Muscle of arm (tissue), 12 donors: ENCODE data around the gene ATXN7L1. TPM values are rescaled to one million over a fixed set of nuclear protein-coding genes. Genes with fewer than 3 reads are reported as not detected.

Experiments
- DNase-seq: peaks from one replicate; pipeline ENCODE4 v3.0.0-alpha.2; 2013
- polyA plus RNA-seq, 12 donors: library from polyadenylated mRNA; unstranded; fragments of 120-200 nt; gene quantifications; one replicate each; pipeline ENCODE4 v1.2.1, GENCODE V29; 2013; ENCODE audit not compliant: insufficient read length in 12 of 12

ATXN7L1 gene
- polyA plus RNA-seq, 12 donors: 6.3 to 19.2 (median 8.0) TPM; not detected in 1

- no peak for DNase-seq
Measured at GRCh38 chr7:105653441-105654005, 222.9 kb downstream of the ATXN7L1 start.

- DNase-seq: peak; percentile 61
Measured at GRCh38 chr7:105652359-105652993, 223.9 kb downstream of the ATXN7L1 start.

- no peak for DNase-seq
Measured at GRCh38 chr7:105651798-105652197, 224.6 kb downstream of the ATXN7L1 start.

GRCh38 chr7:105650382-105650970 lies 225.9 kb downstream of the ATXN7L1 start:
- DNase-seq: no peak

GRCh38 chr7:105649727-105650381 lies 226.5 kb downstream of the ATXN7L1 start:
- no peak for DNase-seq

GRCh38 chr7:105648561-105649401 lies 227.6 kb downstream of the ATXN7L1 start:
- no peak for DNase-seq

- DNase-seq: no peak
Measured at GRCh38 chr7:105647591-105647990, 228.8 kb downstream of the ATXN7L1 start.

GRCh38 chr7:105644937-105645336 lies 231.5 kb downstream of the ATXN7L1 start:
- DNase-seq: no peak

- no peak for DNase-seq
Measured at GRCh38 chr7:105643851-105644250, 232.5 kb downstream of the ATXN7L1 start.

- DNase-seq: no peak
Measured at GRCh38 chr7:105643384-105643783, 233.0 kb downstream of the ATXN7L1 start.

- DNase-seq: no peak
Measured at GRCh38 chr7:105642264-105642663, 234.1 kb downstream of the ATXN7L1 start.

- no peak for DNase-seq
Measured at GRCh38 chr7:105640956-105641810, 235.2 kb downstream of the ATXN7L1 start.

- DNase-seq: no peak
Measured at GRCh38 chr7:105639667-105640493, 236.5 kb downstream of the ATXN7L1 start.

GRCh38 chr7:105638902-105639495 lies 237.4 kb downstream of the ATXN7L1 start:
- no peak for DNase-seq

- no peak for DNase-seq
Measured at GRCh38 chr7:105638334-105638733, 238.1 kb downstream of the ATXN7L1 start.

- DNase-seq: no peak
Measured at GRCh38 chr7:105637755-105638154, 238.6 kb downstream of the ATXN7L1 start.

- DNase-seq: no peak
Measured at GRCh38 chr7:105636982-105637381, 239.4 kb downstream of the ATXN7L1 start.

GRCh38 chr7:105635197-105635596 lies 241.2 kb downstream of the ATXN7L1 start:
- no peak for DNase-seq

- DNase-seq: no peak
Measured at GRCh38 chr7:105625986-105626385, 250.4 kb downstream of the ATXN7L1 start.

- no peak for DNase-seq
Measured at GRCh38 chr7:105623906-105624305, 252.5 kb downstream of the ATXN7L1 start.
